ENCODE data around the gene ZFP36L1. TPM values are rescaled to one million over a fixed set of nuclear protein-coding genes. Genes with fewer than 3 reads are reported as not detected.

Gene ZFP36L1
- total and polyA plus RNA-seq, 9 of the 15 experiments (the other 6 are each of a cell fraction or from before 2014, with no cell fraction given) = 1.3 to 26.6 (median 3.7) TPM

DNA sequence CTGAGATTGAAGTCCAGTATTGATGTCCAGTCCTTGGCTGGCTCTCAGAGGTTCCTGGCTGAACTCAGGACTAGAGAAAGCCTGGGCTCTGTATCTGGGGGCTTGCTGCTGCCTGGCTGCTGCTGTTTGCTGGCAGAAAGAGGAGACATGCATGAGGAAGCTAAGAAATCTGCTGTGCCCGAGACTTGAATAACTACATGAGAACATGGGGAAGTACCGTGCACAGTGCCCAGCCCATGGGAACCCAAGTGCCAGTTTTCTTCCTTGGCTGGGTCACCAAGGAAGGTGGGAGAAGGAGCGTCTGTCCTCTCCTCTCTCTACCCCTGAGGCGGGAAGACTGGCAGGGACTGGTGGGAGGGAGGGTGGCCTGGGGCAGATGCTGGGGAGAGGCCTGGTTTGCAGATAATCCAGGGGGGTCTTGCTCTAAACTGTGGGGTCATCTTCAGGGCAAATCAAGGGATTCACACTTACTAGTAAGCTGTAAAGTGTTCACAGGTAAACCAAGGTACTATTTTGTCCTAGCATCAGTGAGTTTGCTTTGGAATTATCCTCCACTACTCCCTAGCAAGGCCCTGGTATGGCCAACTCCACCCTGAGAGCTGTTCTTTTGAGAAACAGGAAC, 13.8 kb upstream of the ZFP36L1 start:
- peaks cover 14 to 23% of the 10 kb centered on the region in 2 experiments; a peak in 4 of 5 replicates for H3K4me1 ChIP-seq (replicated peaks in 1 of 2; ENCODE audit: control insufficient read depth in 2 of 2, insufficient read depth in 2 of 2, low read length in 2 of 2)
- ChIA-PET POLR2A (interaction anchor here (0.6 to 1.1 kb wide), 5 partner anchors 8 to 181 kb away, joined by 3 to 8 read pairs (median 3); partner anchors contain the start of gene ZFP36L1), CTCF (ENCODE audit: low intra/inter-chr PET ratio) (no interaction called here)
- no peaks in the 10 kb centered on the region for H4K20me1 ChIP-seq (replicated peaks; ENCODE audit: control insufficient read depth, insufficient read depth, low read length)
- ATAC-seq (peak; percentile 86), FAIRE-seq (no peak), DNase-seq (ENCODE audit: extremely low read depth in 1 of 4, low spot score in 3 of 4) (no peak)
- H3K27me3 ChIP-seq (ENCODE audit: control insufficient read depth in 2 of 2, insufficient read depth in 2 of 2, low read length in 2 of 2) = no peaks in the 10 kb centered on the region
- 96% methylated on average over 2 of the region's 4 CpGs for WGBS (ENCODE audit: insufficient coverage, low coverage, missing lambda C conversion rate)
- peak; percentile 78 for TF ChIP-seq PRDM10 (IDR thresholded peaks at IDR 0.05; ENCODE audit: partially characterized antibody)
- TF ChIP-seq, protein P1, sequence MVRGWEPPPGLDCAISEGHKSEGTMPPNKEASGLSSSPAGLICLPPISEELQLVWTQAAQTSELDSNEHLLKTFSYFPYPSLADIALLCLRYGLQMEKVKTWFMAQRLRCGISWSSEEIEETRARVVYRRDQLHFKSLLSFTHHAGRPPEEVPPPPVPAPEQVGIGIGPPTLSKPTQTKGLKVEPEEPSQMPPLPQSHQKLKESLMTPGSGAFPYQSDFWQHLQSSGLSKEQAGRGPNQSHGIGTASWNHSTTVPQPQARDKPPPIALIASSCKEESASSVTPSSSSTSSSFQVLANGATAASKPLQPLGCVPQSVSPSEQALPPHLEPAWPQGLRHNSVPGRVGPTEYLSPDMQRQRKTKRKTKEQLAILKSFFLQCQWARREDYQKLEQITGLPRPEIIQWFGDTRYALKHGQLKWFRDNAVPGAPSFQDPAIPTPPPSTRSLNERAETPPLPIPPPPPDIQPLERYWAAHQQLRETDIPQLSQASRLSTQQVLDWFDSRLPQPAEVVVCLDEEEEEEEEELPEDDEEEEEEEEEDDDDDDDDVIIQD (CRISPR knock-in tag; IDR thresholded peaks at IDR 0.05) = no peak
- no peak for TF ChIP-seq ZBTB49 (CRISPR knock-in tag; IDR thresholded peaks at IDR 0.05; ENCODE audit: borderline replicate concordance)
- no peak for TF ChIP-seq TCF3 (CRISPR knock-in tag; IDR thresholded peaks at IDR 0.05)
- TF ChIP-seq YBX1 (IDR thresholded peaks at IDR 0.05) = no peak
- no peak for TF ChIP-seq ZNF57 (CRISPR knock-in tag; IDR thresholded peaks at IDR 0.05)
- no peak for TF ChIP-seq ZBTB43 (CRISPR knock-in tag; IDR thresholded peaks at IDR 0.05)
- peak overlapping the region; percentile 33 to 86 for H3K9ac ChIP-seq (ENCODE audit: insufficient read depth in 1 of 2, low read depth in 2 of 2, low read length in 2 of 2)
- H3K4me3 ChIP-seq = no peak overlapping the region
- in situ Hi-C loops (cut with MboI) = no loop called here
- H3K36me3 ChIP-seq (ENCODE audit: control insufficient read depth, insufficient read depth, low read length) = no peaks in the 10 kb centered on the region
- H3K9me3 ChIP-seq (replicated peaks; ENCODE audit: control insufficient read depth, insufficient read depth, low read depth, low read length) = peaks cover 2% of the 10 kb centered on the region; the same call in 1 of the 2 replicates
- no peak overlapping the region for H3K27ac ChIP-seq (ENCODE audit: extremely low read depth, low read depth, low read length)
- no peaks in the 10 kb centered on the region for H3K79me2 ChIP-seq (ENCODE audit: control insufficient read depth, insufficient read depth, low read length)
- BruUV-seq (replicated peaks) = no TSS peak
- intact Hi-C loops (cut with micrococcal nuclease) = no loop called here
- peak overlapping the region; percentile 14; the same call in 1 of the 2 replicates for H3K4me2 ChIP-seq (ENCODE audit: insufficient read depth, low read length)
- peak overlapping the region; percentile 81 for H2AFZ ChIP-seq (ENCODE audit: low read depth, low read length)
- H3K9me1 ChIP-seq (ENCODE audit: control insufficient read depth, insufficient read depth, low read length) = no peaks in the 10 kb centered on the region
